GM12878 (cell line): ENCODE measurements around the gene SYCP2. TPM values are rescaled to one million over a fixed set of nuclear protein-coding genes. Genes with fewer than 3 reads are reported as not detected.

ENCODE experiments used
- ATAC-seq: fragments of 200-7000 bp; cut with Tn5 transposase; 3 replicates; pipeline ENCODE4 v1.9.1; 2020; ENCODE audit warnings: mild to moderate bottlenecking, moderate library complexity
- BruUV-seq: library from RNA; stranded (reverse); fragments of 400-500 nt; replicated peaks from 2 replicates; lab custom pipeline; 2021; lab: Mats Ljungman, UMichigan
- CTCF ChIA-PET: fragments of 300-600 bp; sonication (Branson Sonifier 250); formaldehyde crosslinking; extraction: SDS; loops from one replicate; lab custom pipeline; 2021; ENCODE audit warnings: inconsistent platforms; lab: Yijun Ruan, JAX
- POLR2A ChIA-PET: fragments of 350-600 bp; formaldehyde crosslinking; extraction: SDS; loops from one replicate; lab custom pipeline; 2021; ENCODE audit warnings: inconsistent platforms; lab: Charles Lee
- RAD21 ChIA-PET: fragments of 300-600 bp; sonication (Branson Sonifier 250); formaldehyde crosslinking; loops from one replicate; lab custom pipeline; 2023; ENCODE audit warnings: antibody characterized with exemption; ENCODE audit not compliant: unreplicated experiment; lab: Charles Lee
- SMC1A ChIA-PET: fragments of 300-600 bp; sonication (Branson Sonifier 250); formaldehyde crosslinking; loops from one replicate; lab custom pipeline; 2023; ENCODE audit not compliant: unreplicated experiment, uncharacterized antibody; lab: Charles Lee
- DNase-seq: peaks from one replicate; pipeline ENCODE4 v3.0.0-alpha.2; 2011; ENCODE audit warnings: low read depth, low spot score
- FAIRE-seq: peaks from 3 replicates; lab custom pipeline; 2011; peaks lifted over from hg19 to GRCh38; lab: Jason Lieb, UNC
- H2AFZ ChIP-seq: 2 replicates; pipeline ENCODE4 v1.6.0; 2011; ENCODE audit warnings: low read depth, low read length, control low read depth; ENCODE audit not compliant: control insufficient read depth
- H3K27ac ChIP-seq: 2 replicates; pipeline ENCODE4 v1.5.1; 2011; ENCODE audit warnings: control low read depth; ENCODE audit not compliant: control insufficient read depth, insufficient read depth
- H3K27me3 ChIP-seq, 2 experiments: replicated peaks in 1 of 2; 2 replicates each; pipeline versions ENCODE4 v1.6.0 to v1.6.1; 2011; ENCODE audit warnings: low read length in 1 of 2; ENCODE audit not compliant: control insufficient read depth in 2 of 2, insufficient read depth in 2 of 2
- H3K36me3 ChIP-seq, 2 experiments: 2 replicates each; pipeline ENCODE4 v1.5.1; 2011; ENCODE audit warnings: low read length in 1 of 2; ENCODE audit not compliant: control insufficient read depth in 2 of 2, insufficient read depth in 2 of 2
- H3K4me1 ChIP-seq: 2 replicates; pipeline ENCODE4 v1.6.1; 2011; ENCODE audit warnings: mild to moderate bottlenecking, low read length, moderate library complexity, mixed read lengths; ENCODE audit not compliant: control insufficient read depth, insufficient read depth
- H3K4me2 ChIP-seq: 2 replicates; pipeline ENCODE4 v1.6.0; 2011; ENCODE audit warnings: control low read depth; ENCODE audit not compliant: control insufficient read depth, insufficient read depth
- H3K4me3 ChIP-seq: fragments of 200-600 bp; sonication (generic); 2 replicates; pipeline ENCODE4 v1.5.1; 2016
- H3K79me2 ChIP-seq: 2 replicates; pipeline ENCODE4 v1.6.0; 2011; ENCODE audit warnings: low read length; ENCODE audit not compliant: control insufficient read depth, insufficient read depth
- H3K9ac ChIP-seq: 2 replicates; pipeline ENCODE4 v1.8.0; 2011; ENCODE audit warnings: low read length, control low read depth, mixed read lengths; ENCODE audit not compliant: control insufficient read depth, insufficient read depth
- H3K9me3 ChIP-seq: replicated peaks from 3 replicates; pipeline ENCODE4 v1.5.1; 2011; ENCODE audit warnings: mild to moderate bottlenecking, low read length; ENCODE audit not compliant: control insufficient read depth, insufficient read depth
- H4K20me1 ChIP-seq: 2 replicates; pipeline ENCODE4 v1.6.0; 2011; ENCODE audit not compliant: control insufficient read depth, insufficient read depth
- CREB1 ChIP-seq: IDR thresholded peaks from 2 replicates; pipeline ENCODE4 v1.6.1; 2012; ENCODE audit warnings: low read depth, mild to moderate bottlenecking, inconsistent platforms
- FOS ChIP-seq: IDR thresholded peaks from 3 replicates; pipeline ENCODE4 v1.6.1; 2011; ENCODE audit warnings: borderline replicate concordance; ENCODE audit not compliant: insufficient read length; ENCODE audit errors: extremely low read depth
- IKZF2 ChIP-seq, 2 experiments: fragments of 450-650 bp; IDR thresholded peaks; 2 replicates each; pipeline ENCODE4 v1.6.1; 2017; ENCODE audit warnings: mild to moderate bottlenecking in 2 of 2, moderate library complexity in 2 of 2
- MTA2 ChIP-seq: fragments of 450-650 bp; IDR thresholded peaks from 2 replicates; pipeline ENCODE4 v1.6.1; 2016; ENCODE audit warnings: low read depth, mild to moderate bottlenecking, moderate library complexity
- NFYB ChIP-seq: IDR thresholded peaks from 2 replicates; pipeline ENCODE4 v1.6.1; 2011; ENCODE audit warnings: low read depth, mild to moderate bottlenecking, low read length, improper control_type of control experiment, moderate library complexity; ENCODE audit not compliant: insufficient read depth
- SMARCA5 ChIP-seq: fragments of 450-650 bp; IDR thresholded peaks from 2 replicates; pipeline ENCODE4 v1.6.1; 2017; ENCODE audit warnings: mild to moderate bottlenecking
- YBX1 ChIP-seq: fragments of 450-650 bp; IDR thresholded peaks from 2 replicates; pipeline ENCODE4 v1.6.1; 2016; ENCODE audit warnings: antibody characterized with exemption
- YY1 ChIP-seq: IDR thresholded peaks from 2 replicates; pipeline ENCODE4 v1.6.1; 2011; ENCODE audit warnings: low read depth, mild to moderate bottlenecking, low read length
- WGBS: methylation state at CpG from one replicate; pipeline ENCODE4 v1.1.6; 2016; ENCODE audit warnings: low lambda C conversion rate; ENCODE audit not compliant: insufficient replicate concordance, insufficient coverage; ENCODE audit errors: missing lambda C conversion rate; 5-methylcytosine and 5-hydroxymethylcytosine counted together
- in situ Hi-C: fragments of 300-500 bp; cut with MboI; formaldehyde crosslinking; loops from 9 replicates; pipeline ENCODE4 v1.14.3; 2018; ENCODE audit warnings: mixed read lengths
- intact Hi-C: fragments of 100-400 bp; cut with micrococcal nuclease; formaldehyde crosslinking; loops from one replicate; pipeline ENCODE4 v1.14.2; 2022; ENCODE audit not compliant: unreplicated experiment
- polyA plus RNA-seq, 11 experiments: library from polyadenylated mRNA; depleted of rRNA in 4 of 11; unstranded in 6 of 11; stranded (reverse) in 5 of 11; fragments of >200 nt; fragmentation: Nextera tagmentation in 4 of 11; fragmentation: Illumina TruSeq in 1 of 11; extraction: Ambion mirVana in 4 of 11; extraction: Trizol in 1 of 11; gene quantifications; 1 replicate in 1 of 11; 2 replicates in 10 of 11; pipeline versions ENCODE4 v1.2.1 to v1.2.3, GENCODE V29; 2011 to 2016; ENCODE audit warnings: inconsistent platforms in 2 of 11, missing spikeins in 2 of 11, low read depth in 1 of 11
- total RNA-seq, 4 experiments: library from RNA; depleted of rRNA in 3 of 4; stranded (reverse); fragments of >200 nt in 3 of 4; fragmentation: Illumina TruSeq in 1 of 4; extraction: Trizol in 1 of 4; gene quantifications; 2 replicates each; pipeline versions ENCODE4 v1.2.1 to v1.2.3, GENCODE V29; 2013 to 2021
- TF ChIP-seq, protein P1 (sequence below): fragments of 450-650 bp; formaldehyde crosslinking; IDR thresholded peaks from 2 replicates; pipeline ENCODE4 v1.5.0; 2022; ENCODE audit warnings: mild to moderate bottlenecking, missing genetic modification characterization
- TF ChIP-seq, protein P2 (sequence below): IDR thresholded peaks from 2 replicates; pipeline ENCODE4 v1.6.1; 2012; ENCODE audit warnings: low read depth, low read length, improper control_type of control experiment

The SYCP2 gene
- total and polyA plus RNA-seq, 10 of the 15 experiments (the other 5 are each of a cell fraction or from before 2014, with no cell fraction given) = 0.01 to 0.18 (median 0.09) TPM; not detected in 2

DNA sequence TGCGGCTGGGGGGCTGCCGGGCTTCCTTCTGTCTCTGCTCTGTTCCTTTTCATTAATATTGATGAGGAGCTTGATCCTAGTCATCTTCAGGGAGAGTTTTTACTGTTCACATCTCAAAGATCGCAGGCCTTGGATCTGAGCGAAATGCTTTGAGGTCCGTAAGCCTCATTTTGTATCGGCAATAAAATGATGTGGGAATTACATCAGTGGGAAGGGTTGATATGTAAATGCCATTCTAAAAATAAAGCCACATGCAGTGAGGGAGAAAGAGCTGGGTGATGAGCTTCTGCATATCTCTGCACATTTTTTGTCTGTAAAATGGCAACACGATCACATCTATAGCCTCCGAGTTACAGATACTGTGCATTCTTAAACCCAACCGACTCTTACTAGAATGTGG, 49.6 kb upstream of the SYCP2 start:
- no peak for FAIRE-seq
- RAD21 ChIA-PET = no interaction called here
- BruUV-seq = no TSS peak

DNA sequence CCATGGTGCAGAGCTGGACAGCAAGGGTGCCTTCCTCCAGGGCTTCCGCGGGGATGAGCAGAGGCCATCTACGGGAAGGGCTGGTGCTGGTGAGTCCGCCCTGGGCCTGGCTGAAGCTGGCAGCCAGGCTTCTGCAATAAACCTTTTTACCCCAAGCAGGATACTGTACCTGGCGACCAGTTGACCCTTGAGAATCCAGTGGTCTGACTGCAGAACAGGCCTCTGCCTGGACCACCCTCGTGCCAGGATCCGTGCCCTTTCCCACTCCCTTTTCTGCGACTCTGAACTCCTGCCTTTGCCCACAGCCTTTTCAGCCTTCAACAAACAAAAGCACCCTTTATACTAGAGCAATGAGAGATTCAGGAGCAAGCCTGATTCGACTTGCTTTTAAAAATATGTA, 43.6 kb upstream of the SYCP2 start:
- H3K9me3 ChIP-seq = no peaks in the 10 kb centered on the region
- H3K9ac ChIP-seq = no peak overlapping the region
- TF ChIP-seq MTA2 (no peak), FOS (no peak), CREB1 (no peak), YBX1 (no peak), YY1 (no peak), NFYB (no peak), IKZF2 (IDR thresholded peaks at IDR 0.05) (no peak), SMARCA5 (no peak)
- TF ChIP-seq, protein P1, sequence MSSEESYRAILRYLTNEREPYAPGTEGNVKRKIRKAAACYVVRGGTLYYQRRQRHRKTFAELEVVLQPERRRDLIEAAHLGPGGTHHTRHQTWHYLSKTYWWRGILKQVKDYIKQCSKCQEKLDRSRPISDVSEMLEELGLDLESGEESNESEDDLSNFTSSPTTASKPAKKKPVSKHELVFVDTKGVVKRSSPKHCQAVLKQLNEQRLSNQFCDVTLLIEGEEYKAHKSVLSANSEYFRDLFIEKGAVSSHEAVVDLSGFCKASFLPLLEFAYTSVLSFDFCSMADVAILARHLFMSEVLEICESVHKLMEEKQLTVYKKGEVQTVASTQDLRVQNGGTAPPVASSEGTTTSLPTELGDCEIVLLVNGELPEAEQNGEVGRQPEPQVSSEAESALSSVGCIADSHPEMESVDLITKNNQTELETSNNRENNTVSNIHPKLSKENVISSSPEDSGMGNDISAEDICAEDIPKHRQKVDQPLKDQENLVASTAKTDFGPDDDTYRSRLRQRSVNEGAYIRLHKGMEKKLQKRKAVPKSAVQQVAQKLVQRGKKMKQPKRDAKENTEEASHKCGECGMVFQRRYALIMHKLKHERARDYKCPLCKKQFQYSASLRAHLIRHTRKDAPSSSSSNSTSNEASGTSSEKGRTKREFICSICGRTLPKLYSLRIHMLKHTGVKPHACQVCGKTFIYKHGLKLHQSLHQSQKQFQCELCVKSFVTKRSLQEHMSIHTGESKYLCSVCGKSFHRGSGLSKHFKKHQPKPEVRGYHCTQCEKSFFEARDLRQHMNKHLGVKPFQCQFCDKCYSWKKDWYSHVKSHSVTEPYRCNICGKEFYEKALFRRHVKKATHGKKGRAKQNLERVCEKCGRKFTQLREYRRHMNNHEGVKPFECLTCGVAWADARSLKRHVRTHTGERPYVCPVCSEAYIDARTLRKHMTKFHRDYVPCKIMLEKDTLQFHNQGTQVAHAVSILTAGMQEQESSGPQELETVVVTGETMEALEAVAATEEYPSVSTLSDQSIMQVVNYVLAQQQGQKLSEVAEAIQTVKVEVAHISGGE (CRISPR knock-in tag) = no peak
- ChIA-PET SMC1A (no interaction called here), POLR2A (no interaction called here), CTCF (no interaction called here), RAD21 (no interaction called here)
- H3K27me3 ChIP-seq = no peaks in the 10 kb centered on the region
- in situ Hi-C loops = no loop called here
- H3K4me3 ChIP-seq = no peak overlapping the region
- H3K27ac ChIP-seq = no peak overlapping the region
- no peaks in the 10 kb centered on the region for H4K20me1 ChIP-seq
- ATAC-seq (no peak), DNase-seq (no peak), FAIRE-seq (no peak)
- 39% methylated on average over 9 of the region's 9 CpGs for WGBS
- intact Hi-C loops = no loop called here
- no peaks in the 10 kb centered on the region for H3K79me2 ChIP-seq
- H3K4me1 ChIP-seq = no peaks in the 10 kb centered on the region
- no peaks in the 10 kb centered on the region for H3K36me3 ChIP-seq
- H3K4me2 ChIP-seq = no peak overlapping the region
- no peak overlapping the region for H2AFZ ChIP-seq
- BruUV-seq = no TSS peak

More for the DNA sequence above, 49.6 kb upstream of the SYCP2 start:
- H3K9me3 ChIP-seq = no peaks in the 10 kb centered on the region
- H4K20me1 ChIP-seq = no peaks in the 10 kb centered on the region
- H3K4me3 ChIP-seq = no peak overlapping the region
- H3K79me2 ChIP-seq = no peaks in the 10 kb centered on the region
- H3K4me2 ChIP-seq = no peak overlapping the region
- DNase-seq = no peak
- ChIA-PET POLR2A (no interaction called here), SMC1A (no interaction called here)
- H3K36me3 ChIP-seq = no peaks in the 10 kb centered on the region
- intact Hi-C loops = no loop called here
- TF ChIP-seq, protein P2, sequence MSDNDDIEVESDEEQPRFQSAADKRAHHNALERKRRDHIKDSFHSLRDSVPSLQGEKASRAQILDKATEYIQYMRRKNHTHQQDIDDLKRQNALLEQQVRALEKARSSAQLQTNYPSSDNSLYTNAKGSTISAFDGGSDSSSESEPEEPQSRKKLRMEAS = no peak
- TF ChIP-seq, all 136 proteins: peak for 0
- no peak for ATAC-seq
- Histone ChIP-seq H3K9ac (no peak overlapping the region), H2AFZ (no peak overlapping the region), H3K4me1 (no peaks in the 10 kb centered on the region), H3K27ac (no peak overlapping the region), H3K27me3 (no peaks in the 10 kb centered on the region)
- in situ Hi-C loops = no loop called here
- CTCF ChIA-PET = no interaction called here
- 90% methylated on average over 9 of the region's 9 CpGs for WGBS
